OCI-LY1 (cell line): Measurements from ENCODE around the gene RNF19B.

Experiments used
- EZH2 ChIP-seq: fragments of 200-600 bp; sonication (generic), shearing (Covaris generic); IDR thresholded peaks from 2 replicates; pipeline ENCODE4 v1.8.0; 2017; ENCODE audit warnings: borderline replicate concordance, mixed run types, mild to moderate bottlenecking, antibody characterized with exemption, low read length, moderate library complexity, mixed read lengths
- TF ChIP-seq, protein P1 (sequence below): fragments of 200-600 bp; sonication (generic), shearing (Covaris generic); IDR thresholded peaks from 2 replicates; pipeline ENCODE4 v1.5.1; 2017; ENCODE audit warnings: mild to moderate bottlenecking, antibody characterized with exemption, low read length, moderate library complexity, mixed read lengths

- TF ChIP-seq, protein P1, sequence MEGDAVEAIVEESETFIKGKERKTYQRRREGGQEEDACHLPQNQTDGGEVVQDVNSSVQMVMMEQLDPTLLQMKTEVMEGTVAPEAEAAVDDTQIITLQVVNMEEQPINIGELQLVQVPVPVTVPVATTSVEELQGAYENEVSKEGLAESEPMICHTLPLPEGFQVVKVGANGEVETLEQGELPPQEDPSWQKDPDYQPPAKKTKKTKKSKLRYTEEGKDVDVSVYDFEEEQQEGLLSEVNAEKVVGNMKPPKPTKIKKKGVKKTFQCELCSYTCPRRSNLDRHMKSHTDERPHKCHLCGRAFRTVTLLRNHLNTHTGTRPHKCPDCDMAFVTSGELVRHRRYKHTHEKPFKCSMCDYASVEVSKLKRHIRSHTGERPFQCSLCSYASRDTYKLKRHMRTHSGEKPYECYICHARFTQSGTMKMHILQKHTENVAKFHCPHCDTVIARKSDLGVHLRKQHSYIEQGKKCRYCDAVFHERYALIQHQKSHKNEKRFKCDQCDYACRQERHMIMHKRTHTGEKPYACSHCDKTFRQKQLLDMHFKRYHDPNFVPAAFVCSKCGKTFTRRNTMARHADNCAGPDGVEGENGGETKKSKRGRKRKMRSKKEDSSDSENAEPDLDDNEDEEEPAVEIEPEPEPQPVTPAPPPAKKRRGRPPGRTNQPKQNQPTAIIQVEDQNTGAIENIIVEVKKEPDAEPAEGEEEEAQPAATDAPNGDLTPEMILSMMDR, result no peak
- no peak for TF ChIP-seq EZH2
Measured at GRCh38 chr1:32962248-32962896, 2.2 kb downstream of the RNF19B start.
